Stimulated activated CD4-positive, alpha-beta T cell treated with anti-CD3 and anti-CD28 coated beads, Interleukin-15, amount 100 ng/mL, for 48 hours (primary cell): ENCODE results near the gene ZNF593.

Experiments used
- DNase-seq, 2 donors: peaks; one replicate each; pipeline ENCODE4 v3.0.0-alpha.2; 2020; ENCODE audit warnings: low read depth in 2 of 2

The ZNF593 gene

DNA sequence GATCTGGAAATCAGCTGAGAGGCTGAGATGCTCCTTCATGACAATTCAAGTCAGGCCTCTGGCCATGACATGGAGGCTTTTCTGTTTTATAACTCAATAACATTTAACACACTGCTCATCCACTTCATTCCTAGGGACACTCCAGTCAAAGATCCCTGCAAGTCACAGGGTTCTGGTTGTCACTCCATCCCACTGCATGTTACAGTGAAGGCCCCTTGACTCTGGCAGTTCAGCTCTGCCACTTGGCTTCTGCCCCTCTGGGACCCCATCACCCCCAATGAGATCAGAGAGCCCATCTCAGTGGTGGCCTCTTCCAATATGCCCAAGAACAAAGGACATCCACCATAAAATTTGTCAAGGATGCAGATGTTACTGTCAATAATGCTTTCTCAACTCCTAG is 20.8 kb upstream of the ZNF593 start:
- DNase-seq: no peak

DNA sequence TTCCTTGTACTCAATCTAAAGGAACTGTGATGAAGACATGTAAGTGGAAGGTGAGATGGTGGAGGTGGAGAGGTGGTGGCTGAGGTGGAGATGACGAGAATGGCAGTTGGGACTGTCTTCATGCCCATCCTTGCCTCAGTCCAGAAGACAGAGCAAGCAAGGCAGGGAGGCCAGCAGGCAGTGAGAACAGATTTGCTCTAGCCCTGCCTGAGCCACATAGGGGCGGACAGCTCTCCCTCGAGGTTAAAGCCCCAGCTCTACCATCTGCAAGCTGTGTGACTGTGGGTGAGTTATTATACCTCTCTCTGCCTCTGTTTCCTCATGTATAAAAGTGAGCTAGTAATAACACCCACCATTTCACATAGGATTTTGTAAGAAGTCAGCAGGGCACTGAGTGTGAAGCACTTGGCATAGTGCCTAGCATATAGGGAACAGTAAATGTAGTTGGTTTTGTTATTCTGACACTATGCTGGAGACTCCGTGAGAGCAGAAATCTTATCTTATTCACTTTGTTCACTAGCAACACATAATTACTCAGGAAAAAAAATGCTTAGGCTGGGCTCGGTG is 15.7 kb upstream of the ZNF593 start:
- DNase-seq: no peak

DNA sequence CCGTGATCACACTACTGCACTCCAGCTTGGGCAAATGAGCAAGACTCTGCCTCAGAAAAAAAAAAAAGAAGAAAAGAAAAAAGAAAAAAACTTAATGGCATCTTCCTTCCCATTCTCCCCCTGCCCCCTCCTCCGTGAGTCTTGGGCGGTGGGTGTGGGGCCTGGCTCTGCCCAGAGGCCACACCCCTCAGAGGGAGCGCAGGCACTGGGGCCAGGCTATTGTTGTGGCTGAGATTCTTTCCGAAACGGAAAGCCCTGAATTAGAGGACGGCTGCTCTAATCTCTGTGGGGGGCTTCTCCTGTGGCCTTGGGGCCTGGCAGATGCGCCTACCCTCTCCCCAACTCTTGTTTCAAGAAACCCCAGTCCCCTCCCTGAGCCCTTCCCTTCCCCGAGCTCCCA is 15.0 kb upstream of the ZNF593 start:
- no peak for DNase-seq

DNA sequence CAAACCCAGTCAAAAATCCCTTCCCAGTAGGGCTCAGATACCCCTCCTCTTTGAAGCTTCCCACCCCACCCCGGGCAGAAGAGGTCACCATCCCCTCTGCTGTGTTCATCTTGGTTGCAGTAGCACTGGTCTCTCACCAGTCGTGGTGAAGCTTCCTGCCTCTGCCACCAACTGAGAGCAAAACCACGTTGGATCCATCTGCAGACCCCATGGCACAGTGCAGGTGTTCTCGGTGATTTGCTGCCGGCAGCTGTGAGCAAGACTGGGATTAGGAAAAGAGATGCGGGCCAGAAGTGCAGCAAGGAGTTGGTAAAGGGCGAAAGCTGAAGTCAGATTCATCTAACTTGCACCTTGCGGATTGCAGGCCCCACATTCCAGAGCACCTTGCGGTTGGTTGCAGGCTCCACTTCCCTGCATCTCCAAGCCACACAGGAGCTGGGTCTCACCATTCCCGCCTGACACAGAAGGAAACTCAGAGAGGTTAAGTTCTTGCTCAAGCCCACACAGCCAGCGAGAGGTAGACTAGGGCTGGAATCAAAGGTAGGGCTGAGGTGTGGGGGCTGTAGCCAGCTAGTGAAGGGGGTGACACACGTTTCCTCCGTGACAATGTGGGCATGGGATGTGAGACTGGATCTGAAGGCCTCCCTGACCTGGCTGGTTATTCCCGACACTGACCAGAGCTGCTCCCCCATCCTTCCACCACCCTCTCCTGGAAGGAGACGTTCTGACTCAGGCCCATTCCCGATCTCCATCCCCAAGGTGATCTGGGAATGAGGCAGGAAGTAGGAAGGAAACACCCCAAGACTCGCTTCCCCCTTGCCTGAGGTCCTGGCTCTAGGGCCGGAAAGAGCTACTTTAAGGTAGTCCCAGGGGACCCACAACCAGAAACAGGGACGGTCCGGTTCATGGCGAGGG is 14.1 kb upstream of the ZNF593 start:
- DNase-seq: no peak

DNA sequence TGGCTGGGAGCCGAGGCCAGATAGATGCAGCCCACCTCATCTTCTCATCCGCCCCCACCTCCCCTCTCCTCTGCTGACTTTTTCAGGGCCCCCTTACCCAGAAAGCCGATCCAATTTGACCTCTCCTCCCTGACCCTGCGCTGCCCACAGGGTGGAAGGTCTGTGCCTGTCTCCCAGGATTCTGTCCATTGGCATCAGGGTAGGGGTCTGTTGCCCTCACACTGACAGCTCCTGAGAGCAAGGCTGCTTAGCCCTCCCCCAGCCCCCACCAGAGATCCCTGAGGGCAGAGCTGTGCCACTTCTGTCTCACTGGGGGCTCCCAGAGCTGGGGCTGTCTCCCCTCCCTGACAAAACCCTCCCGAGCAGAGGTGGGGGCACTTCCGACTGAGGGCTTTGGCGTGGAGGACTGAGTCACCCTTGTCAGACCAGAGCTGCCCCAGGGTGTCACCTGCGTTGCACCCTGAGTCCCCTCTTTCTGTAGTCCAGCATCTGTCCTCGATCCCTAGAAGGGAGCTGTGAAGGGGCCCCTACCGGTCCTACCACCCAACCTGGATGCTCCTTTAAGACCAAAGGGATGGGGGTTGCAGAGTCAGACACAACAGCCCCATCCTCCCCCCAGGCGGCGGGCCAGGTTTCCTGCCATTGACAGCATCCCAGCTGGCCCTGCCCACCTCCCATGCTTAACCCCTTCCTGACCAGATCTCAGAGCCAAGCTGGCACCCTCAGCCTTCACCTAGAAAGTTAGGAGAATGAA is 13.2 kb upstream of the ZNF593 start:
- no peak for DNase-seq

DNA sequence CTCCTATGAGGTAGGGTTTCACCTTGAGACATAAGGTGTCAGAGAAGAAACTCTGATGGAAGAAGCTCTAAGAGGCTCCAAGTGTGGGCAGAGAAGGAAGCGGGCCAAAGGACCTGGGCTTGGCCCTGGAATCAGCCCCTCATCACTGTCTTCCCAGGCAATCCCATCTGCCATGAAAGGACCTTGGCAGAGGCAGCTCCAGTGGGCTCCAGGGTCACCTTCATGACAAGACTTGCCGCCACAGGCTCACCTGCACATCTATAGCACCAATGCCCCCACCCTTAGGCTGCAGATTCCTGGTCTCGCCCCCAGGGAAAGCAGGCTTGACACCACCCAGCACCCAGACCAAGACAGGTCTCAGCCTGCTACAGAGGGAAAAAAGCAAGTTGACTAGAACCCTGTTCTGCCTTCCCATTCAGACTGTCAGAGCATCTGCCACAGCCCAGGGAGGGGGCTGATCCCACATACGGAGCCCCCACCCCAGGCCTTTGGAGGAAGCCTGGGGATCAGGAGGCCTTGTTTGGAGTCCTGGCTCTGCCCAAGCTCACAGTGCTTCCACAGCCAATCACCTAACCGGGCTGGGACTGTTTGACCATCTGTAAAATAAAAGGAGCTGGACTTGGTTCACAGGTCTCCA is 11.3 kb upstream of the ZNF593 start:
- no peak for DNase-seq

DNA sequence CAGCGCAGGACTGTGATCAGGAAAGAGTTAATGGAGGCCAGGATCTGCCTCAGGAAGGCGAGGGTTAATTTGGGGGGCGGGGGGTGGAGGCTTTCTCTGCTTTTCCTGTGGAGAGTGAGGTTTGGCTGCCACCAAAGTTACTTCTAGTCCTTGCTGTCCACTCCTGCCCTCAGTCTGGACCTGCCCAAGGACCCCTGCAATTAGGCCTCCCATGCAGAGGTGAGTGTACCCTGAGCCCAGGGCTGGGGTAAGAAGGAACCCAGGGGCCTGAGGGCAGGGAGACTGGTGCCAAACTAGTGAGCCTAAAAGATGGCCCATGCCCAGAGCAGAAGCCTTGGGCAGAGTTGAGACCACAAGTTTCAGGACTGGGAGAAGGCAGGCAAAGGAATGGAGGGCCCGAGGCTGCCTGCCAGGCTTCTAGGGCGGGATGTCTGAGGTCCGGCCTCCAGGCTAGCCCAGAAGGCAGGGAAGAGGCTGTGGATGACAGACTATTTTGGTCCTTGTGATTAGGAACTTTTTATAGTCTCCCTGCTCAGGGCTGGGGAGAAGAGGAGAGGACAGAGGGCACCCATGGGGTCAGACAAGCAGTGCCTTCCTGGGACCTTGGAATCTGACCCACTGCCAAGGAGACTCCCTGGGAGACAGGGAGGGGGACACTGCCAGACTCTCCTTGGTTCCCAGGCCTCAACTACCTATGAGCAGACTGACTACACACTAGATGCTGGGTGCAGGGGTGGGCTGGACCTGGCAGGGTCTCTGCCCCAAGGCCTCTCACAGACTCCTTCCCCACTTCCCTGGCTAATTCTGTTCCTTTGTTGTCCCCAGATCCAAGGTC is 10.6 kb upstream of the ZNF593 start, which contains the start of gene FAM110D:
TSS of gene FAM110D (plus strand) at position 172 of the 835 bp plus-strand sequence. CDS start 2,213 bp downstream, outside the sequence.
- no peak for DNase-seq

DNA sequence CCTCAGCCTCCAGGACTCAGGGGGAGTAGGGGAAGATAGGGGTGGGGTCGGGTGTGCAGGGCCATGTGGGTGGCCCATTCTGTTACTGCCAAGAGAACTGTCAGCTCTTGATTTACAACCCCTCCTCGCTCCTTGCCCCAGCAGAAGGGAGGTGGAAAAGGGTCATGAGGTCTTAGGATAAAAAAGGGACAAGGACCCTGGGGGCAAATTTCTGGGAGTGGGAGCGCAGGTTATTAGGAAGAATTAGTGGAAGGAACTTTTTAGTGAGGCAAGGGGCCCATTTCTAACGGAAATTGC is 10.0 kb upstream of the ZNF593 start:
- no peak for DNase-seq

DNA sequence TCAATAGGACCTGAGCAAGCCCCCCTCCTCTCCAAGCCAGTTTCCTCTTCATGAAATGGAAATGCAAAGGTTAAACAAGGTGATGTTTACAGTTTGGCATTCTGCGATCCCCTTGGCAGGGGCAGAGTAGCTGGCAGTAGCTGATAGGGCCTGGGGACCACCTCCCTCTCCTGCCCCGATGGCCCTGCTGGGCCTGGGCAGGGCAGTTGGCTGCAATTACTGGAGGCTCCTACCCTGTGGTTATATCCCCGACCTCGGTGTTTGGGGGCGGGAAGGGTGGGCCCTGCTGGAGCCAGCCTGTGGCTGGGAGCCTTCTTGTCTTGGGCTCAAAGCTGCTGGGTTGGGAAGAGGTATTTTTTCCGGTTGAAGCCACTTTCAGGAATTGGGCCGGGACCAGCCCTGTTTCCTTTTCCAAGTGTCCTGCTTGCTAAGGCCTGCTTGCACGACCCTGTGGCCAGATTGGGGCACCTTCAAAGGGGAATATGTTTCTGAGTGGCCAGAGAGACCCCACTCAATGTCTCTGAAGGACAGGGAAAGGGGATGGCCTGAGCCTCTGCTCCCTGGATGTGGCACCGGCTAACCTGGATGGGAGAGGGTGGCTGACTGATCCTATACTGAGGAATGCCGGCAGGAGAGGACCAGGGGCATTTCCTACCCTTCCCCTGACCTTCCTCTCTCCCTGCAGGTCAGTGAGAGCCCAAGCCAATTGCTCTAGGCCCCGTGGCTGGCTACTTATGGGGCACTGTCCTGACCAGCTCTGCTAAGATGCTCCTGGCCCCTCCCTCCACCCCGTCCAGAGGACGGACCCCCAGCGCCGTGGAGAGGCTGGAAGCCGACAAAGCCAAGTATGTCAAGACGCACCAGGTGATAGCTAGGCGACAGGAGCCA is 8.9 kb upstream of the ZNF593 start:
- no peak for DNase-seq

DNA sequence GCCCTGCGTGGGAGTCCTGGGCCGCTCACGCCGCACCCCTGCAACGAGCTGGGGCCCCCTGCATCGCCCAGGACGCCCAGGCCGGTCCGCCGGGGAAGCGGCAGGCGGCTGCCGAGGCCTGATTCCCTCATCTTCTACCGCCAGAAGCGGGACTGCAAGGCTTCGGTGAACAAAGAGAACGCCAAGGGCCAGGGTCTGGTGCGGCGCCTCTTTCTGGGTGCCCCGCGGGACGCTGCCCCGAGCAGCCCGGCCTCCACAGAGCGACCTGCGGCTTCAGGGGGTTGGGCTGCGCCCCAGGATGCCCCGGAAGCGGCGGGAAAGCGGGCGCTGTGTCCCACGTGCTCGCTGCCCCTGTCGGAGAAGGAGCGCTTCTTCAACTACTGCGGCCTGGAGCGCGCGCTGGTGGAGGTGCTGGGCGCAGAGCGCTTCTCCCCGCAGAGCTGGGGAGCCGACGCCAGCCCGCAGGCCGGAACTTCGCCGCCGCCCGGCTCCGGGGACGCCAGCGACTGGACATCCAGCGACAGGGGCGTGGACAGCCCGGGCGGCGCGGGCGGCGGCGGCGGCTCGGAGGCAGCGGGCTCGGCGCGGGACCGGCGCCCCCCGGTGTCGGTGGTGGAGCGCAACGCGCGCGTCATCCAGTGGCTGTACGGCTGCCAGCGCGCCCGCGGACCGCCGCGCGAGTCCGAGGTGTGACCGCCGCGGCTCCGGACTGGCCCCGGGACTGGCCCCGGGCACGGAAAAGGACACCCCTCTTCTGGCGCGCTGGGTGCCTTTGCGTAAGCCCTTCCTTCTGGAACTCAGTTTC is 8.1 kb upstream of the ZNF593 start:
- DNase-seq: peak in 1 of 2 donors; percentile 30

DNA sequence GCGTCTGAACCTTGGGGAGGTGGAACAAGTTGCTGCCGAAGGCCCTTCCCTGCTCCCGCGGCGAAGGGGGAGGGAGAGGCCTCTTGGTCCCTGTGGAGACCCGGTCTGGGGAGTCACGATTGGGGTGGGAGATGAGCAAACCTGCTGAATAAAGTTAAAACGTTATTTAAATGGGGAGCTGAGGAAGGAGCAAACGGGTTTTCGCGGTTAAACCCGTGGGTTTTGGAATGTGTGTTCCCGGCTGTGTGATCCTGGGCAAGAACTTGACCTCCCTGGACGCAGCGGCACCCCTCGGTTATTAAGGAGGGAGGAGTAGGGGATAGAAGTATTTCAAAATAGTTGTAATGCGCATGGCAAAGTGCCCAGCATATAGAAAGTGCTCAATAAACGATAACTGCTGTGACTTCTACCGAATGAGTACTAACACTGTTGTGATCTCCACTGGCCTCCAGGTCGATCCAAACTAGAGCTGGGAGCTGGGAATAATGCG is 7.4 kb upstream of the ZNF593 start:
- DNase-seq: no peak

DNA sequence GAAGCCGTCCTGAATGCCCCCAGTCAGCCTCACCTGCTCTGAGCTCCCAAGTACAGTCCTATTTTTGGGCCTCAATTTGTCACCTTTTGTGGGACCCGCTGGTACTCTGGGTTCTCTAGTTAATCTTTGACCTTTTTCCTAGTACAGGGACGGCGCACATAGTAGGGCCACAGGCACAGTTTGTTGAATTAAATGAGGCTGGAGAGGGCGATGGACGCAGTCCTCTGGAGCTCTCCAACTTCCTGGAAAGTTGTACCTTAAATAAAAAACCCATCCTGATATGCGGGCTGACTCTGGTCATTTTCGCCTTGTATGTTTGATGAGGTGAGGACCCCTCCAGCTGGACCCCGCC is 6.0 kb upstream of the ZNF593 start:
- DNase-seq: no peak

DNA sequence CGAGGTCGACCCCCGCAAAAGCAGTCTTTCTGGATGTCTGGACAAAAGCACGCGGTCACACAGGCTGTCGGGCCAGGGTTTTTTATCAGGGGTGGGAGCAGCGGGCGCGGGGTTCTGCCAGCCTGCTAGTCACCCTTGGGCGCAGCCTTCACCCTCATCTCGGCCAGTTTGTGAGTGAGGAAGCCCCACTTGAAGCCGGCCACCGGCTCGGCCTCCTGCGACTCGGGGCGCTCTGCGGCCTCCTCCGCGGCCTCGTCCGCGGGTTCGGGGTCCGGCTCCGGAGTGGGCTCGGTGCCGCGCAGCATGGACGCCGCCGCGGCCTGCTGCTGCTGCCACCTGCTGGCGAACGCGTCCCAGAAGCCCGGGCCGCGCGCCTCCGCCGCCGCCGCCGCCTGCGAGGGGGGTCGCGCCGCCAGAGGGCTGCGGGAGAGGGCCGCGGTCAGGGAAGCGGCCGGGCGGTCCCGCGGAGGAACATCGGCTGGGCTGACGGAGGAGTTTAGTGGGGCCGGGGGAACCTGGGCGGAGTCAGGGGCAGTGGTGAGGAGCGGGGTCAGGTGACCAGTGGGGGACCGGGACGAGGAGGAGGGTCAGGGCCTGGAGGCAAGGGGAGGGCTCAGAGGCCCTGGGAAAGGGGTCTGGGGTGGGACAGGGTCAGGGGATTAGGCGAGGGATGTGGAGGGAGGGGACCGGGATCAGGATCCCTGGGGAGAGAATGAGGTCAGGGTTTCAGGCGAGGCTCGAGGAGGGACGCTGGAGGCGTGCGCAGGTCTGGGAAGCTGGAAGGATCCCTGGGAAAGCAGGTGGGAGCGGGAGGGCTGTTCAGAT is 5.5 kb upstream of the ZNF593 start:
- DNase-seq: peak in 1 of 2 donors; percentile 41

DNA sequence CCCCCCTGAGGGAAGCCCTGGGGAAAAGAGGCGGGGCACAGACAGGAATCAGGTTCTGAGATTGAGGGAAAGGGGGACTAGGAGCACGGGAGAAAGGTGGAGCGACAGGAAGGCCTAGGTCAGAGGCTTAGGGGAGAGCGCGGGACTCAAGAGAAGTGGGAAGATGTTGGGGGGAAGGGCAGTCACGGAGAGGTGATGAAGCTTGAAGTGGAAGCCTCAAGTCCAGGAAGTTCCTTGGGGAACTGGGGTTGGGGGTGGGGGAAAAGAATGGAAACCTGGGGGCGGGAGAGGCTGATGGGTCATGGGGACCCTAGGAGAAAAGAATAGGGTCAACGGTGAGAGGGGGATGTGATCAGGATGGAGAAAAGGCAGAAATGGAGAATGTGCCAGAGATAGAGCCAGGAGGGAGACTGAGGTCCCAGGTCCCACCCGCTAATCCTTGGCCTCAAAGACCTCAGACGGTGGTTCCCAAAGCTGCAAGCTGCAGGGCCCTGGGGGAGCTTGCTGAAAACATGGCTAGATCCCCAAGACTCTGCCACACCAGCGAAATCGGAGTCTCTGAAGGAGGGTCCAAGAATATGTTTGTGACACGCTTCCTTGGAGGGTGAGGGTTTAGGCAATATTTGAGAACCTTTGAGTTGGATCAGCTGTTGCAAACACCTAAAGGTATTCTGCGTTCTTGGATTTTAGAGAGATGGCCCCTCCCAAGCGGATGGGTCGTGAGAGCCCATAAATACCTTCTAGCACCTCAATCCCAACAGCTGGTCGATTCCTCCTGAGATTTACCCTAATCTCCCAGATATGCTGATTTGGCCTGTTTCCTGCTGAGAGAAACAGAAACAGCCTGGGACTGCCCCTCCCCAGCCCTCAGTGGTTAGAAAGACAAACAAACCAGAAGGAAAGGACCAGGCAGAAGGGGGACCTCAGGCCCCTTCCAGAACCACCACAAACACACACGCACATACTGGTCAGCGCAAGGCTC is 4.6 kb upstream of the ZNF593 start:
- DNase-seq: no peak

DNA sequence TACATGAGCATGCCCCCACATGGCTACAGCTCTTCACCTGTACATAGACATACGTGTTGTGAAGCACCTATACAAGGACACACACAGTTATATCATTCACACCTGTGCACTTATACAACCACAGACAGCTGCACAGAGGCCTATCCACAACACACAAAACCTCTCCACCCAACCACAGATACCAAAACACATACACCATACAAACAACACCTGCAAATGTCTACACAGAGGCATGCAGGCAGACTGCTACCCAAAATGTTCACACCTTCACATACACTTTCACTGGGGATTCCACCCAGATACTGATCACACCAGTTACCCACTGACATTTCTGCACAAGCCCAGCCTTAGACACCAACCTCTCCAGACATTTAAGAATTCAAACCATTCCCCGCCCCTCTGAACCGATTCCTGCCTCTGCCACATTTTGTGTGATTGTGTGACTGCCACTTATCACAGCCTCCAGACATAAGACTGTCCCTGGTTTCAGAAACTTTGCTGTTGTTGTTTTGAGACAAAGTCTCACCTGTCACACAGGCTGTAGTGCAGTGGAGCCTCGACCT is 2.9 kb upstream of the ZNF593 start:
- no peak for DNase-seq

DNA sequence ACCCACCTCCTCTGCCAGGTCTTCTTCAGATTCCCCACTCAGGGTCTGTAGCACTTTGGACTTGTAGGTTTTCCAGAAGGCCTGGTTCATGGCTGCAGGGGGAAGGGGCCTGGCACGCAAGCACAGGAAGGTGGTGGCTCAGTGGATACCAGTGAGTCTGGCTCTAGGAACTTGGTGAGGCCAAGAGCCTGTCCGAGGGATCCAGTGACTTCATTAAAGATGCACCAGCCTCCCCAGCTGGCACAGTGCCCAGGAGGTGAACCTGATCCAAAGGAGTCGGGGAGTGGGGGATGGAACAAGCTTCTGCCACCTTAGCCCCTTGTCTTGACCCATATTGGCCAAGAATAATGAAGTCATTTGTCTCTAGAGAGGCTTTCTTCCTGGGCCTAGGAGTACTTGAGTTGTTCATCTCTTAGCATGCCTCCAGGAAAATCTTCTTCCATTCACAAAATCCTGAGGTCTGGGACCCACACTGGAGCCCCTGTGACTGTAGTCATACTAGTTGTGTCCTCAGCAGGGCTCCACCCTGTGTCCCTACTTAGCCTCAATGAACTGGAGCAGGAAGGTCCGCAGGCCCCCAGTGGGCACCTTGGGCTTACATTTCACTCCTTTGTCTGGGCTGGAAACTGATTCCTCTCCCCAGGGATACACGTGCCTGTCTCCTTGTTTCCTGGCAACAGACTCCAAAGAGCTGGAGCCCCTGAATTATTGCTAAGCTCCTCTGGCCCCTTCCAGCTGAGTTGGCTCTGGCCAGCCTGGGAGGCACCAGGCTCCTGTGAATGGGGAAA is 1.1 kb upstream of the ZNF593 start, which contains the start of gene C1orf232:
TSS of gene C1orf232 (minus strand) at position 554 of the 788 bp plus-strand sequence. CDS start at position 90, 464 bp downstream.
- DNase-seq: no peak
